ENCODE measurements around the gene NIT2. TPM values are rescaled to one million over a fixed set of nuclear protein-coding genes. Genes with fewer than 3 reads are reported as not detected.
"Not testable (repeated sequence)": the region's sequence is repeated elsewhere in the genome, so short reads cannot be mapped to it uniquely, and the experiment has no call there.

The NIT2 gene
- total RNA-seq, 1 donor from 2014 or later = 23.6 TPM

GRCh38 chr3:100336229-100336628 lies 1.7 kb downstream of the NIT2 start:
- DNase-seq (ENCODE audit: low read depth) = not testable (repeated sequence)

GRCh38 chr3:100338911-100339310 lies 4.4 kb downstream of the NIT2 start:
- DNase-seq (ENCODE audit: low read depth) = no peak

GRCh38 chr3:100339786-100340185 lies 5.2 kb downstream of the NIT2 start:
- no peak for DNase-seq (ENCODE audit: low read depth)

- DNase-seq (ENCODE audit: low read depth) = no peak
These were observed 6.0 kb downstream of the NIT2 start for GRCh38 chr3:100340527-100340926.

- no peak for DNase-seq (ENCODE audit: low read depth)
These were observed 14.2 kb downstream of the NIT2 start for GRCh38 chr3:100348727-100349126.

GRCh38 chr3:100351770-100352169 lies 17.2 kb downstream of the NIT2 start:
- not testable (repeated sequence) for DNase-seq (ENCODE audit: low read depth)

GRCh38 chr3:100352296-100353231 lies 18.0 kb downstream of the NIT2 start:
- no peak for DNase-seq (ENCODE audit: low read depth)

GRCh38 chr3:100354850-100355249 lies 20.3 kb downstream of the NIT2 start:
- DNase-seq (ENCODE audit: low read depth) = peak; percentile 9

GRCh38 chr3:100358413-100358812 lies 23.9 kb downstream of the NIT2 start:
- DNase-seq (ENCODE audit: low read depth) = no peak

- DNase-seq (ENCODE audit: low read depth) = no peak
These were observed 24.5 kb downstream of the NIT2 start for GRCh38 chr3:100359035-100359434.

GRCh38 chr3:100360757-100361496 lies 26.4 kb downstream of the NIT2 start:
- no peak for DNase-seq (ENCODE audit: low read depth)

- DNase-seq (ENCODE audit: low read depth) = no peak
These were observed 27.3 kb downstream of the NIT2 start for GRCh38 chr3:100361897-100362296.

GRCh38 chr3:100364421-100364820 lies 29.9 kb downstream of the NIT2 start:
- no peak for DNase-seq (ENCODE audit: low read depth)

- DNase-seq (ENCODE audit: low read depth) = no peak
These were observed 31.9 kb downstream of the NIT2 start for GRCh38 chr3:100366424-100366823.

GRCh38 chr3:100368441-100368840 lies 33.9 kb downstream of the NIT2 start:
- no peak for DNase-seq (ENCODE audit: low read depth)

- no peak for DNase-seq (ENCODE audit: low read depth)
These were observed 36.2 kb downstream of the NIT2 start for GRCh38 chr3:100370756-100371155.

GRCh38 chr3:100374521-100374920 lies 40.0 kb downstream of the NIT2 start:
- no peak for DNase-seq (ENCODE audit: low read depth)

- no peak for DNase-seq (ENCODE audit: low read depth)
These were observed 41.7 kb downstream of the NIT2 start for GRCh38 chr3:100376301-100376700.

GRCh38 chr3:100384733-100385525 lies 50.4 kb downstream of the NIT2 start:
- DNase-seq (ENCODE audit: low read depth) = no peak

- DNase-seq (ENCODE audit: low read depth) = no peak
These were observed 52.0 kb downstream of the NIT2 start for GRCh38 chr3:100386437-100387074.

GRCh38 chr3:100389025-100389424 lies 54.5 kb downstream of the NIT2 start:
- no peak for DNase-seq (ENCODE audit: low read depth)
